Caco-2 (cell line): ENCODE data around the gene S100A5. TPM values are rescaled to one million over a fixed set of nuclear protein-coding genes. Genes with fewer than 3 reads are reported as not detected.
A peak's percentile ranks its signal among the peaks of the same experiment; 100 is the strongest.

Source experiments
- BruUV-seq: library from RNA; stranded (reverse); fragments of 400-500 nt; replicated peaks from 2 replicates; lab custom pipeline; 2021; lab: Mats Ljungman, UMichigan
- CTCF ChIA-PET: fragments of 300-600 bp; sonication (Branson Sonifier 250); formaldehyde crosslinking; loops from one replicate; lab custom pipeline; 2022; ENCODE audit warnings: antibody characterized with exemption; lab: Charles Lee
- POLR2A ChIA-PET: fragments of 300-600 bp; sonication (Branson Sonifier 250); formaldehyde crosslinking; loops from one replicate; lab custom pipeline; 2022; ENCODE audit warnings: antibody characterized with exemption; lab: Charles Lee
- DNase-seq, 2 experiments: peaks; one replicate each; pipeline versions ENCODE4 v3.0.0 to v3.0.0-alpha.2; 2020 to 2022
- H3K27me3 ChIP-seq: replicated peaks from 2 replicates; pipeline ENCODE4 v1.6.0; 2011; ENCODE audit warnings: low read length; ENCODE audit not compliant: control insufficient read depth, insufficient read depth
- H3K36me3 ChIP-seq: 2 replicates; pipeline ENCODE4 v1.5.1; 2011; ENCODE audit warnings: low read length; ENCODE audit not compliant: control insufficient read depth, insufficient read depth
- H3K4me1 ChIP-seq: fragments of 250-450 bp; sonication (Bioruptor Pico); 2 replicates; pipeline ENCODE4 v1.5.1; 2020; ENCODE audit warnings: mild to moderate bottlenecking
- H3K4me3 ChIP-seq: 2 replicates; pipeline ENCODE4 v1.5.1; 2011; ENCODE audit warnings: low read depth, mild to moderate bottlenecking, control low read depth, low read length
- H3K9me3 ChIP-seq: fragments of 250-450 bp; sonication (Bioruptor Pico); 2 replicates; pipeline ENCODE4 v1.5.1; 2020; ENCODE audit warnings: mild to moderate bottlenecking, moderate library complexity
- H3K27ac Mint-ChIP-seq: one replicate; pipeline ENCODE4 v1.8.0; 2022; ENCODE audit warnings: mixed read lengths; ENCODE audit not compliant: unreplicated experiment
- H3K27me3 Mint-ChIP-seq: one replicate; pipeline ENCODE4 v1.8.0; 2022; ENCODE audit warnings: mixed read lengths; ENCODE audit not compliant: insufficient read depth, unreplicated experiment
- H3K36me3 Mint-ChIP-seq: one replicate; pipeline ENCODE4 v1.8.0; 2022; ENCODE audit warnings: mild to moderate bottlenecking, mixed read lengths; ENCODE audit not compliant: insufficient read depth, unreplicated experiment
- H3K4me1 Mint-ChIP-seq: one replicate; pipeline ENCODE4 v1.8.0; 2022; ENCODE audit warnings: low read depth, mixed read lengths; ENCODE audit not compliant: unreplicated experiment
- H3K4me3 Mint-ChIP-seq: one replicate; pipeline ENCODE4 v1.8.0; 2022; ENCODE audit warnings: mild to moderate bottlenecking, moderate library complexity, mixed read lengths; ENCODE audit not compliant: unreplicated experiment
- H3K9me3 Mint-ChIP-seq: one replicate; pipeline ENCODE4 v1.8.0; 2022; ENCODE audit warnings: mixed read lengths; ENCODE audit not compliant: unreplicated experiment
- intact Hi-C: fragments of 100-400 bp; cut with micrococcal nuclease; formaldehyde crosslinking; loops from one replicate; pipeline ENCODE4 v1.10.0; 2022; ENCODE audit not compliant: unreplicated experiment
- total RNA-seq: library from RNA; stranded (reverse); gene quantifications from 2 replicates; pipeline ENCODE4 v1.2.3, GENCODE V29; 2022
- TF ChIP-seq, protein P1 (sequence below), 2 experiments: fragments of 200-600 bp in 1 of 2; IDR thresholded peaks; 1 replicate in 1 of 2; 2 replicates in 1 of 2; pipeline versions ENCODE4 v1.5.1 to v1.8.0; 2011 to 2022; ENCODE audit warnings: antibody characterized with exemption in 1 of 2, control low read depth in 1 of 2, inconsistent platforms in 1 of 2, low read depth in 1 of 2, low read length in 1 of 2, mild to moderate bottlenecking in 1 of 2, moderate library complexity in 1 of 2; ENCODE audit not compliant: insufficient read depth in 1 of 2, severe bottlenecking in 1 of 2, unreplicated experiment in 1 of 2

S100A5 gene
- total RNA-seq, 1 experiment from 2014 or later = not detected

DNA sequence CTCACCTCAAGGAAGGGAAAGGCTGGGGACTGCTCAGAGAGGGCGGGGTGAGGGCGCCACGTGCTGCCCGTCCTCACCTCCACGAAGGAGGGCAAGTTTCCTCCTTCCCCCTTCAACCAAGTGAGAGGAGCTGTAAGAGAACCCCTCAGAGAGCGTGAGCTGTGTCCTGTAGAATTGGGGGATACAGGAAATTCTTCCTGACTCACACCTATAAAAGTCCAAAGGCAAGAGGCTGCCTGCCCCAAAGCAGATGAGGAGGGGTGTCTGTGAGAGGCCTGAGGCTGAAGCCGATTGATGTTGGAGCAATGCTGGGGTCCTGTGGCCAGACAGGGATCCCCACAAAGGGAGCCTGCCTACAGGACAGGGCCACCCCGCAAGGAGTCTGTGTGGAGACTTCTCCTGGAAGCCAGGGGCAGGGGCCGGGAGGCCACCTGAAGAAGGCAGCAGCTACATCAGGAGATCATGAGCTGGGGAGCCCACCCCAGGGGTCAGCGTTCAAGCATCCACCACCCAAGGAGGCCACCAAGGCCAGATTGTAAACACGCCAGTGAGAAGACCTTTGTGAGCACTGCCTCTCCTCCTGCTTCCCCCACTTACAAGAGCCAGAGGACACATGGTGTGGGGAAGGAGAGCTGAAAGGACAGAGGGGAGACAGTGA lies 32.7 kb downstream of the S100A5 start:
- intact Hi-C loops = no loop called here
- H3K27me3 Mint-ChIP-seq = no peaks in the 10 kb centered on the region
- no peaks in the 10 kb centered on the region for H3K36me3 Mint-ChIP-seq
- Histone ChIP-seq H3K4me1 (peaks cover 36% of the 10 kb centered on the region), H3K27me3 (no peaks in the 10 kb centered on the region), H3K9me3 (no peaks in the 10 kb centered on the region), H3K4me3 (no peak overlapping the region), H3K36me3 (no peaks in the 10 kb centered on the region)
- TF ChIP-seq, protein P1, sequence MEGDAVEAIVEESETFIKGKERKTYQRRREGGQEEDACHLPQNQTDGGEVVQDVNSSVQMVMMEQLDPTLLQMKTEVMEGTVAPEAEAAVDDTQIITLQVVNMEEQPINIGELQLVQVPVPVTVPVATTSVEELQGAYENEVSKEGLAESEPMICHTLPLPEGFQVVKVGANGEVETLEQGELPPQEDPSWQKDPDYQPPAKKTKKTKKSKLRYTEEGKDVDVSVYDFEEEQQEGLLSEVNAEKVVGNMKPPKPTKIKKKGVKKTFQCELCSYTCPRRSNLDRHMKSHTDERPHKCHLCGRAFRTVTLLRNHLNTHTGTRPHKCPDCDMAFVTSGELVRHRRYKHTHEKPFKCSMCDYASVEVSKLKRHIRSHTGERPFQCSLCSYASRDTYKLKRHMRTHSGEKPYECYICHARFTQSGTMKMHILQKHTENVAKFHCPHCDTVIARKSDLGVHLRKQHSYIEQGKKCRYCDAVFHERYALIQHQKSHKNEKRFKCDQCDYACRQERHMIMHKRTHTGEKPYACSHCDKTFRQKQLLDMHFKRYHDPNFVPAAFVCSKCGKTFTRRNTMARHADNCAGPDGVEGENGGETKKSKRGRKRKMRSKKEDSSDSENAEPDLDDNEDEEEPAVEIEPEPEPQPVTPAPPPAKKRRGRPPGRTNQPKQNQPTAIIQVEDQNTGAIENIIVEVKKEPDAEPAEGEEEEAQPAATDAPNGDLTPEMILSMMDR (IDR thresholded peaks at IDR 0.05; ENCODE audit: insufficient read depth in 1 of 2, low read depth in 1 of 2, low read length in 1 of 2, severe bottlenecking in 1 of 2, unreplicated experiment in 1 of 2) = no peak
- BruUV-seq = no TSS peak
- ChIA-PET POLR2A (interaction anchor here (1.3 kb wide), 1 partner anchor 119 kb away, joined by 4 read pairs; the partner anchor contains the start of gene S100A13), CTCF (interaction anchor here (0.7 to 1.3 kb wide), 3 partner anchors 12 to 126 kb away, joined by 3 to 4 read pairs (median 3); partner anchors contain the start of gene CHTOP)
- H3K4me3 Mint-ChIP-seq = no peak overlapping the region
- no peak overlapping the region for H3K27ac Mint-ChIP-seq
- DNase-seq = no peak
- no peaks in the 10 kb centered on the region for H3K9me3 Mint-ChIP-seq
- peaks cover 38% of the 10 kb centered on the region for H3K4me1 Mint-ChIP-seq

DNA sequence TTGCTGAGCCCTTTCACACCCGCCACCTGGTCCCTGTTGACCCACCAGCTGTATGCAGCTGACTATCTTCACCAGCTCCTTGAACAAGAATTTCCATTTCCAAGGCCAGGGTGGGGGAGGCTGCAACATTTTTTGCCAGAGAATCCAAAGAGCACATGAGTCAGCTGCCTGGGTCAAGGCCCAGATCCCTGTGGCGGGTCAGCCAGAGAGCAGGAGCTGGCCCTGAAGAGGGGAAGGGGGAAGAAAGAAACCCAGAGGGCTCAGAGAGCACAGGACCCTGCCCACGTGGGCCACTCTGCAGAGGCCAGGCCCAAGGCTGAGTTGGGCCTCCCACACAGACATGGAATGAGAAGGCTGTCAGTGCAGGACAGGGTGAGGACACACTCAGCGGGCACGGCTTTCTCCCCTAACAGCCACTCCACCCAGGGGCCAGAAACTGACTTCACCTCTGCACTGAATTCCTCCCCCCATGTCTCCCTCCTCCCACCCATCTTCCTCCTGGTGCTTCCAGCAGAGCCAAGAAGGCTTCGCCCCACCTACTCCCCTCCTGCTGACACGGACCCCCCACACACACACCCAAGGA lies 33.8 kb downstream of the S100A5 start:
- Mint-ChIP-seq H3K4me3 (no peak overlapping the region), H3K36me3 (no peaks in the 10 kb centered on the region), H3K9me3 (no peaks in the 10 kb centered on the region), H3K27ac (no peak overlapping the region), H3K4me1 (peaks cover 26% of the 10 kb centered on the region), H3K27me3 (no peaks in the 10 kb centered on the region)
- ChIA-PET CTCF (interaction anchor here (0.7 kb wide), 2 partner anchors 38 to 62 kb away, joined by 3 read pairs; no protein-coding TSS in a partner anchor), POLR2A (interaction anchor here (1.3 kb wide), 1 partner anchor 120 kb away, joined by 4 read pairs; the partner anchor contains the start of gene S100A13)
- no TSS peak for BruUV-seq
- DNase-seq = peak; percentile 35 to 66
- TF ChIP-seq, protein P1 (IDR thresholded peaks at IDR 0.05; ENCODE audit: insufficient read depth in 1 of 2, low read depth in 1 of 2, low read length in 1 of 2, severe bottlenecking in 1 of 2, unreplicated experiment in 1 of 2) = no peak
- Histone ChIP-seq H3K4me1 (peaks cover 29% of the 10 kb centered on the region), H3K27me3 (no peaks in the 10 kb centered on the region), H3K4me3 (no peak overlapping the region), H3K9me3 (no peaks in the 10 kb centered on the region), H3K36me3 (no peaks in the 10 kb centered on the region)
- intact Hi-C loops = no loop called here

DNA sequence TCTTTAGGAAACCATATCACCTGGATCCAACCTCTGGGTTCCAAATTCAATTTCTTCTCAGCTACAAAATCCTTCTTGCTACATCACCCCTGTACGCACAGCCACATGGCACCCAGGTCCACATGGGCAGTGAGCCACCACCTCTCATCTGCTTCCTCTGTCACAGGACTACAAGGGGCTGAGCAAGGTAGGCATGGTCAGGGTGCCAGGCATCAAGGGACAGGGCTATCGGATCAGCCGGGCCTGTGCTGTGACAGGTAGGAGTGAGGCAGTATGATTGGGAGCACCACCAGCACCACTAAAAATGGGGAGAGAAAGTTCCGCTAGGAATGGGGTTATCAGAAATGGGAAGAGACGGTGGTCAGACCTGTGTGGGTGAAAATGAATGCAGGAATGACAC lies 34.3 kb downstream of the S100A5 start:
- Mint-ChIP-seq H3K27ac (no peak overlapping the region), H3K27me3 (no peaks in the 10 kb centered on the region), H3K4me1 (peaks cover 21% of the 10 kb centered on the region), H3K4me3 (no peak overlapping the region), H3K36me3 (no peaks in the 10 kb centered on the region), H3K9me3 (no peaks in the 10 kb centered on the region)
- no peaks in the 10 kb centered on the region for H3K27me3 ChIP-seq
- peaks cover 24% of the 10 kb centered on the region for H3K4me1 ChIP-seq
- TF ChIP-seq, protein P1 (IDR thresholded peaks at IDR 0.05; ENCODE audit: insufficient read depth in 1 of 2, low read depth in 1 of 2, low read length in 1 of 2, severe bottlenecking in 1 of 2, unreplicated experiment in 1 of 2) = no peak
- POLR2A ChIA-PET = no interaction called here
- CTCF ChIA-PET = interaction anchor here (0.7 kb wide), 1 partner anchor 39 kb away, joined by 3 read pairs; no protein-coding TSS in a partner anchor
- no peak overlapping the region for H3K4me3 ChIP-seq
- intact Hi-C loops = no loop called here
- no peak for DNase-seq
- H3K9me3 ChIP-seq = no peaks in the 10 kb centered on the region
- no TSS peak for BruUV-seq
- H3K36me3 ChIP-seq = no peaks in the 10 kb centered on the region
